ENCODE measurements around the gene SYDE2. TPM values are rescaled to one million over a fixed set of nuclear protein-coding genes. Genes with fewer than 3 reads are reported as not detected.
"Not testable (repeated sequence)": the region's sequence is repeated elsewhere in the genome, so short reads cannot be mapped to it uniquely, and the experiment has no call there.

The SYDE2 gene
- total and polyA plus RNA-seq, 2 donors (not counting 1 experiment from before 2014, with no cell fraction given): 3.6 to 7.4 TPM

DNA sequence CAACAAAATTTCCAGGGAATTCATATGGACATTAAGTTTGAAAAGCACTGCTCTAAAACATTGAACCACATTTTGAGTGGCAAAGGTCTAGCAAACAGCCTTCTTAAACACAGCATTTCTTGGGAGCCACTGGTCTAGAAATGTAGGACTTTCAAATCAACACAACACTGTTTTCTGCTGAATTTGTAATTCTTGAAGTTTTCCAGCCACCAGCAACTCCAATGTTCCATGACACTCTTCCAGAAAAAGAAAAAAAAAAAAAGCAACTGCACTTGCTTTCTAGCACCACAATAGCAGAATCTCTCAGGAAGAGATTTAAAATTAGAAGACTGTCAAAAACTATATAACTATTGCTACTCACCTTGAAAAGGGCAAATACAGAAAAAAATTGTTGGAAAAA is 4.5 kb downstream of the SYDE2 start:
- Histone ChIP-seq H3K4me1 (ENCODE audit: control insufficient read depth, extremely low read depth, insufficient read depth, low read length) (no peaks in the 10 kb centered on the region), H3K79me2 (ENCODE audit: control insufficient read depth, insufficient read depth, low read length) (peaks cover 6% of the 10 kb centered on the region), H3K9me3 (ENCODE audit: control insufficient read depth, insufficient read depth, low read depth, low read length) (no peaks in the 10 kb centered on the region), H3K4me2 (ENCODE audit: extremely low read depth, insufficient read depth, low read length) (no peak overlapping the region), H3K9ac (ENCODE audit: insufficient read depth, low read length) (no peak overlapping the region), H3K36me3 (ENCODE audit: control insufficient read depth, insufficient read depth, low read length) (no peaks in the 10 kb centered on the region), H3K27ac (ENCODE audit: insufficient read depth, low read length) (no peak overlapping the region), H4K20me1 (ENCODE audit: control insufficient read depth, extremely low read depth, insufficient read depth, low read length) (no peaks in the 10 kb centered on the region), H3K27me3 (ENCODE audit: control insufficient read depth, insufficient read depth, low read length) (no peaks in the 10 kb centered on the region), H2AFZ (ENCODE audit: low read length) (no peak overlapping the region), H3K4me3 (replicated peaks in 1 of 4; ENCODE audit: control extremely low read depth in 1 of 4, insufficient read depth in 1 of 4, low read depth in 3 of 4, low read length in 4 of 4) (no peak overlapping the region)
- TF ChIP-seq, protein P1, sequence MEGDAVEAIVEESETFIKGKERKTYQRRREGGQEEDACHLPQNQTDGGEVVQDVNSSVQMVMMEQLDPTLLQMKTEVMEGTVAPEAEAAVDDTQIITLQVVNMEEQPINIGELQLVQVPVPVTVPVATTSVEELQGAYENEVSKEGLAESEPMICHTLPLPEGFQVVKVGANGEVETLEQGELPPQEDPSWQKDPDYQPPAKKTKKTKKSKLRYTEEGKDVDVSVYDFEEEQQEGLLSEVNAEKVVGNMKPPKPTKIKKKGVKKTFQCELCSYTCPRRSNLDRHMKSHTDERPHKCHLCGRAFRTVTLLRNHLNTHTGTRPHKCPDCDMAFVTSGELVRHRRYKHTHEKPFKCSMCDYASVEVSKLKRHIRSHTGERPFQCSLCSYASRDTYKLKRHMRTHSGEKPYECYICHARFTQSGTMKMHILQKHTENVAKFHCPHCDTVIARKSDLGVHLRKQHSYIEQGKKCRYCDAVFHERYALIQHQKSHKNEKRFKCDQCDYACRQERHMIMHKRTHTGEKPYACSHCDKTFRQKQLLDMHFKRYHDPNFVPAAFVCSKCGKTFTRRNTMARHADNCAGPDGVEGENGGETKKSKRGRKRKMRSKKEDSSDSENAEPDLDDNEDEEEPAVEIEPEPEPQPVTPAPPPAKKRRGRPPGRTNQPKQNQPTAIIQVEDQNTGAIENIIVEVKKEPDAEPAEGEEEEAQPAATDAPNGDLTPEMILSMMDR (conservative IDR thresholded peaks at IDR 0.05 in 1 of 2, IDR thresholded peaks at IDR 0.05 in 1 of 2; ENCODE audit: low read depth in 1 of 2, low read length in 2 of 2): no peak
- no peak for TF ChIP-seq EZH2 (IDR thresholded peaks at IDR 0.05; ENCODE audit: low read length, missing control alignments)
- DNase-seq (ENCODE audit: low read depth in 2 of 2): no peak

DNA sequence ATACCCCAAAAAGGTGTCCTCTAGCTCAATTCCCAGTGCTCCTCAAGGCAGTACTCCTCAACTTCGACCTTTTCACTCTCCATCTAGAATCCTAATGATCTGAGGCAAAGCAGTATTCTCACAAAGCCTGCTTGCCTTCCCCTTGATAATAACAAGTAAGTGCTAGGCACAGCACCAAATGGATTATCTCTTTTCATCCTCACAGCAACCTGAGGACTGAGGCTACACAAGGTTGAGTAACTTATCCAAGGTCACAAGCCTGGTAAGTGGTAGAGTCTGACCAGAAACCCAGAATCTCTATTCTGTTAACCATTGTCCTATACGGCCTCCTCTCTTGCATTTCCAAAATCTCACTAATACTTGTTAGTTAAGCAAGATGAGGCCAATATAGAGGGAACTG is 5.1 kb downstream of the SYDE2 start:
- H2AFZ ChIP-seq (ENCODE audit: low read length): no peak overlapping the region
- H3K79me2 ChIP-seq (ENCODE audit: control insufficient read depth, insufficient read depth, low read length): peaks cover 6% of the 10 kb centered on the region
- H3K27ac ChIP-seq (ENCODE audit: insufficient read depth, low read length): no peak overlapping the region
- DNase-seq (ENCODE audit: low read depth in 2 of 2): no peak
- no peaks in the 10 kb centered on the region for H3K9me3 ChIP-seq (ENCODE audit: control insufficient read depth, insufficient read depth, low read depth, low read length)
- no peak overlapping the region for H3K9ac ChIP-seq (ENCODE audit: insufficient read depth, low read length)
- no peak overlapping the region for H3K4me2 ChIP-seq (ENCODE audit: extremely low read depth, insufficient read depth, low read length)
- H3K36me3 ChIP-seq (ENCODE audit: control insufficient read depth, insufficient read depth, low read length): no peaks in the 10 kb centered on the region
- no peaks in the 10 kb centered on the region for H3K27me3 ChIP-seq (ENCODE audit: control insufficient read depth, insufficient read depth, low read length)
- TF ChIP-seq, protein P1 (conservative IDR thresholded peaks at IDR 0.05 in 1 of 2, IDR thresholded peaks at IDR 0.05 in 1 of 2; ENCODE audit: low read depth in 1 of 2, low read length in 2 of 2): no peak
- TF ChIP-seq EZH2 (IDR thresholded peaks at IDR 0.05; ENCODE audit: low read length, missing control alignments): no peak
- H4K20me1 ChIP-seq (ENCODE audit: control insufficient read depth, extremely low read depth, insufficient read depth, low read length): no peaks in the 10 kb centered on the region
- no peaks in the 10 kb centered on the region for H3K4me1 ChIP-seq (ENCODE audit: control insufficient read depth, extremely low read depth, insufficient read depth, low read length)
- no peak overlapping the region for H3K4me3 ChIP-seq (replicated peaks in 1 of 4; ENCODE audit: control extremely low read depth in 1 of 4, insufficient read depth in 1 of 4, low read depth in 3 of 4, low read length in 4 of 4)

DNA sequence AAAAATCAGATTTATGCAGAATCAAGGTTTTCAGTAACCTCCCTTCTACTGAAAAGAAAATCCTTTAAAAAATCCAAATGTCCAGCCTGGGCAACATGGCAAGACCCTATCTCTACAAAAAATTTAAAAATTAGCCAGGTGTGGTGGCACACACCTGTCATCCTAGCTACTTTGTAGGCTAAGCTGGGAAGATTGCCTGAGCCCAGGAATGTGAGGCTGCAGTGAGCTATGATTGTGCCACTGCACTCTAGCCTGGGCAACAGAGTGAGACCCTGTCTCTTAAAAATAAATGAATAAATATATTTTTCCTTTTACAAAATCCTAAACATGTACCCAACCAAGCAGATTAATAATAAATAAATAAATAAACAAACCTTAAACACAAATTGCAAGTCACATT is 8.7 kb downstream of the SYDE2 start:
- H3K36me3 ChIP-seq (ENCODE audit: control insufficient read depth, insufficient read depth, low read length); H2AFZ ChIP-seq (ENCODE audit: low read length); H3K4me2 ChIP-seq (ENCODE audit: extremely low read depth, insufficient read depth, low read length); H3K4me1 ChIP-seq (ENCODE audit: control insufficient read depth, extremely low read depth, insufficient read depth, low read length); H4K20me1 ChIP-seq (ENCODE audit: control insufficient read depth, extremely low read depth, insufficient read depth, low read length); DNase-seq (ENCODE audit: low read depth in 2 of 2); H3K79me2 ChIP-seq (ENCODE audit: control insufficient read depth, insufficient read depth, low read length); H3K27me3 ChIP-seq (ENCODE audit: control insufficient read depth, insufficient read depth, low read length); H3K4me3 ChIP-seq (replicated peaks in 1 of 4; ENCODE audit: control extremely low read depth in 1 of 4, insufficient read depth in 1 of 4, low read depth in 3 of 4, low read length in 4 of 4); H3K9me3 ChIP-seq (ENCODE audit: control insufficient read depth, insufficient read depth, low read depth, low read length); H3K9ac ChIP-seq (ENCODE audit: insufficient read depth, low read length); H3K27ac ChIP-seq (ENCODE audit: insufficient read depth, low read length): not testable (repeated sequence)

All from fibroblast of lung (primary cell).